ENCODE data around the gene METTL27. TPM values are rescaled to one million over a fixed set of nuclear protein-coding genes. Genes with fewer than 3 reads are reported as not detected.

METTL27 gene
- total and polyA plus RNA-seq, 9 of the 15 experiments (the other 6 are each of a cell fraction or from before 2014, with no cell fraction given), result 0.08 to 0.82 (median 0.33) TPM; not detected in 4

- TF ChIP-seq SFPQ (IDR thresholded peaks at IDR 0.05; ENCODE audit: low read depth, low read length), result no peak
- TF ChIP-seq, protein P1, sequence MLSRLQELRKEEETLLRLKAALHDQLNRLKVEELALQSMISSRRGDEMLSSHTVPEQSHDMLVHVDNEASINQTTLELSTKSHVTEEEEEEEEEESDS (CRISPR knock-in tag; IDR thresholded peaks at IDR 0.05), result no peak
- TF ChIP-seq FOXP1 (CRISPR knock-in tag; IDR thresholded peaks at IDR 0.05), result no peak
- no peak; the same call in 1 of the 2 replicates for TF ChIP-seq ELF2 (CRISPR knock-in tag; IDR thresholded peaks at IDR 0.05)
- no peak for TF ChIP-seq KLF10 (CRISPR knock-in tag; IDR thresholded peaks at IDR 0.05)
- no peak for TF ChIP-seq CHD2 (IDR thresholded peaks at IDR 0.05; ENCODE audit: low read depth, low read length)
- no peak for TF ChIP-seq CCNT2 (IDR thresholded peaks at IDR 0.05; ENCODE audit: borderline replicate concordance, extremely low read depth, insufficient read length, low read depth, low read length)
- peak; percentile 50 for TF ChIP-seq SMARCB1 (IDR thresholded peaks at IDR 0.05; ENCODE audit: insufficient read length, low read depth)
- TF ChIP-seq KDM1A (IDR thresholded peaks at IDR 0.05), result peak; percentile 84 to 90
- no peak for TF ChIP-seq KAT7 (CRISPR knock-in tag; IDR thresholded peaks at IDR 0.05; ENCODE audit: borderline replicate concordance)
- TF ChIP-seq, protein P2, sequence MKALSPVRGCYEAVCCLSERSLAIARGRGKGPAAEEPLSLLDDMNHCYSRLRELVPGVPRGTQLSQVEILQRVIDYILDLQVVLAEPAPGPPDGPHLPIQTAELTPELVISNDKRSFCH (CRISPR knock-in tag; IDR thresholded peaks at IDR 0.05), result no peak
- TF ChIP-seq, protein P2 (tag; IDR thresholded peaks at IDR 0.05), result peak; percentile 45; the same call in 1 of the 2 replicates
- TF ChIP-seq ZNF23 (CRISPR knock-in tag; IDR thresholded peaks at IDR 0.05), result no peak
- no peak for TF ChIP-seq HNRNPUL1 (IDR thresholded peaks at IDR 0.05; ENCODE audit: low read length)
- TF ChIP-seq ZNF121 (CRISPR knock-in tag; conservative IDR thresholded peaks at IDR 0.05), result no peak
- peak; percentile 78; the same call in 1 of the 2 replicates for TF ChIP-seq ZNF766 (CRISPR knock-in tag; conservative IDR thresholded peaks at IDR 0.05)
- TF ChIP-seq ZNF436 (CRISPR knock-in tag; IDR thresholded peaks at IDR 0.05), result no peak
- TF ChIP-seq FUS (optimal IDR thresholded peaks at IDR 0.05; ENCODE audit: low read depth, low read length), result no peak
- TF ChIP-seq PPARD (CRISPR knock-in tag; IDR thresholded peaks at IDR 0.05), result no peak
- no peak for TF ChIP-seq TAF7 (tag; IDR thresholded peaks at IDR 0.05)
- TF ChIP-seq NFATC3 (IDR thresholded peaks at IDR 0.05), result no peak
- no peak for TF ChIP-seq NCOA4 (IDR thresholded peaks at IDR 0.05; ENCODE audit: partially characterized antibody)
- TF ChIP-seq TOE1 (IDR thresholded peaks at IDR 0.05; ENCODE audit: borderline replicate concordance), result no peak
- no peak for TF ChIP-seq TOE1 (CRISPR knock-in tag; IDR thresholded peaks at IDR 0.05; ENCODE audit: borderline replicate concordance, low read depth)
- peak in 1 of 2 experiments; percentile 85; a peak in 1 of 3 replicates for TF ChIP-seq CBX3 (IDR thresholded peaks at IDR 0.05; ENCODE audit: borderline replicate concordance in 1 of 2, low read length in 2 of 2)
- TF ChIP-seq SREBF1 (IDR thresholded peaks at IDR 0.05; ENCODE audit: borderline replicate concordance, low read depth, low read length), result no peak
- TF ChIP-seq ARHGAP35 (IDR thresholded peaks at IDR 0.05; ENCODE audit: partially characterized antibody), result no peak
- peak; percentile 79 for TF ChIP-seq DACH1 (IDR thresholded peaks at IDR 0.05; ENCODE audit: partially characterized antibody)
Observed at GRCh38 chr7:73851410-73852338, 9.4 kb upstream of the METTL27 start (continued).
